Measurements from ENCODE around the gene FTO.

Gene FTO

GRCh38 chr16:54027995-54028394, 324.0 kb downstream of the FTO start:
- TF ChIP-seq CTCF (IDR thresholded peaks at IDR 0.05; ENCODE audit: low read depth, low read length, missing control alignments): no peak
- no peak overlapping the region for H3K4me3 ChIP-seq (ENCODE audit: low read depth, low read length)
- DNase-seq (ENCODE audit: low read depth): no peak

- DNase-seq (ENCODE audit: low read depth): no peak
- no peak for TF ChIP-seq CTCF (IDR thresholded peaks at IDR 0.05; ENCODE audit: low read depth, low read length, missing control alignments)
- H3K4me3 ChIP-seq (ENCODE audit: low read depth, low read length): no peak overlapping the region
Measured at GRCh38 chr16:54030451-54030850, 326.5 kb downstream of the FTO start.

GRCh38 chr16:54031107-54031760, 327.3 kb downstream of the FTO start:
- TF ChIP-seq CTCF (IDR thresholded peaks at IDR 0.05; ENCODE audit: low read depth, low read length, missing control alignments): no peak
- H3K4me3 ChIP-seq (ENCODE audit: low read depth, low read length): no peak overlapping the region
- no peak for DNase-seq (ENCODE audit: low read depth)

GRCh38 chr16:54033747-54034146, 329.8 kb downstream of the FTO start:
- no peak for TF ChIP-seq CTCF (IDR thresholded peaks at IDR 0.05; ENCODE audit: low read depth, low read length, missing control alignments)
- no peak for DNase-seq (ENCODE audit: low read depth)
- no peak overlapping the region for H3K4me3 ChIP-seq (ENCODE audit: low read depth, low read length)

GRCh38 chr16:54034684-54035083, 330.7 kb downstream of the FTO start:
- TF ChIP-seq CTCF (IDR thresholded peaks at IDR 0.05; ENCODE audit: low read depth, low read length, missing control alignments): no peak
- H3K4me3 ChIP-seq (ENCODE audit: low read depth, low read length): no peak overlapping the region
- DNase-seq (ENCODE audit: low read depth): no peak

- no peak for DNase-seq (ENCODE audit: low read depth)
- TF ChIP-seq CTCF (IDR thresholded peaks at IDR 0.05; ENCODE audit: low read depth, low read length, missing control alignments): no peak
- H3K4me3 ChIP-seq (ENCODE audit: low read depth, low read length): no peak overlapping the region
Measured at GRCh38 chr16:54040480-54040879, 336.5 kb downstream of the FTO start.

GRCh38 chr16:54040975-54041374, 337.0 kb downstream of the FTO start:
- DNase-seq (ENCODE audit: low read depth): no peak
- H3K4me3 ChIP-seq (ENCODE audit: low read depth, low read length): no peak overlapping the region
- TF ChIP-seq CTCF (IDR thresholded peaks at IDR 0.05; ENCODE audit: low read depth, low read length, missing control alignments): no peak
